Measurements from ENCODE around the gene CCL21. TPM values are rescaled to one million over a fixed set of nuclear protein-coding genes. Genes with fewer than 3 reads are reported as not detected.

Gene CCL21
- total RNA-seq, 4 donors from 2014 or later: 54.7 to 85.2 (median 70.3) TPM

DNA sequence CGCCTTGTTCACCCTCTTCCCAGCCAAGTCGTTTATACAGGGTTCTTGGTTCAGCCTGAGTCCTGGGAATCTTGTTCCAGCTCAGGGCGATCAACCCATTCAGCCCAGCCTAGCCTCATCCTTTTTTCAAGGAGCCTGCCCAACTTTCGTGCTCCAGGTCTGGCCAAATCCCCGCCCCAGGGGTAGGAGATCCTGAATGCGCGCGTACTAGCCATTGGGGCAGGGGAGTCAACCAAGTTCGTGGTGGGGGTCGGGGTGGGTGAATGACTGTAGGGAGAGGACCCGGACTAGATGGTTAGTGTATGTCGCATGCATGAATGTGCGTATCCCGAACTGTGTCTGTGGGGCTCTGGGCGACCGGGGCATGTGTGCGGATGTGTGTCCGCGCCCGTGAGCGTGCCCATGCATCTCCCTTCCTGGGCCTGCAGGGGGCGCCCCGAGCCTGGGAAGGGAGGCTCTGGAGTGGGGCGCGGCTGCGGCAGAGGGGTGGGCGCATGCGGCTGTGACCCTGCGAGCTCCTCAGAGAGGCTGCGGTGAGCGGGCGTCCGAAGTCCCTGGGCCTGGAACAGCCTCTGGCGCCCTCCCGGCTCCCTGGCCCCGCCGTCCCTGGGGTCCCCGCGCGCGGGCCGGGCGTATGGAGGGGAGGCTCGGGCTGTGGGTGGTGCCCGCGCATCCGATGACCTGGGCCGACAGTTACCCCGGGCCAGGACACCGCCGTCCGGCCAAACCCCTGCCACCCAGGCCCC, 8.7 kb downstream of the CCL21 start:
- H3K27me3 ChIP-seq: no peaks in the 10 kb centered on the region

DNA sequence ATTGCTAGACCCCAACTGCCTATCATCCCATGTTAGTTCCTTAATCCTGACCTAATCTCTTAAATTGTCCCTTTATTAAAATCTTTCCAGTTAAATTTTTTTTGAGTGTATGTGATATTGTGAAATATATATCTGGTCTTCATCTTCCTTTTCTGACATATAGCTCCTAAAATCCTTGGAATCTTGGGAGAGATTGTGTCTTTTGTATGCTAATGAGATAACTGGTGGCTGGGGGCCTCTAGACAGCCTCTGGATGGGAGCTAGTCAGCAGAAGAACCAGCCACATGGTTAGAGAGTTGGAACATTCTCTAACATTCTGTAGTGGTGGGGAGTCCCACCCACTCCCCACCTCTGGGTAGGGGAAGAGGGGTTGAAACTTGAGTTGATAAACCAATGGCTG, 15.1 kb downstream of the CCL21 start:
- Histone ChIP-seq H3K36me3 (no peaks in the 10 kb centered on the region), H3K27me3 (no peaks in the 10 kb centered on the region), H3K27ac (no peak overlapping the region), H3K4me1 (peaks cover 0 to 5% (median 0%) of the 10 kb centered on the region in 4 donors), H3K9me3 (no peaks in the 10 kb centered on the region), H3K4me3 (no peak overlapping the region)
- no peak for DNase-seq
- no peak for TF ChIP-seq POLR2A (IDR thresholded peaks at IDR 0.05)
- TF ChIP-seq, protein P1, sequence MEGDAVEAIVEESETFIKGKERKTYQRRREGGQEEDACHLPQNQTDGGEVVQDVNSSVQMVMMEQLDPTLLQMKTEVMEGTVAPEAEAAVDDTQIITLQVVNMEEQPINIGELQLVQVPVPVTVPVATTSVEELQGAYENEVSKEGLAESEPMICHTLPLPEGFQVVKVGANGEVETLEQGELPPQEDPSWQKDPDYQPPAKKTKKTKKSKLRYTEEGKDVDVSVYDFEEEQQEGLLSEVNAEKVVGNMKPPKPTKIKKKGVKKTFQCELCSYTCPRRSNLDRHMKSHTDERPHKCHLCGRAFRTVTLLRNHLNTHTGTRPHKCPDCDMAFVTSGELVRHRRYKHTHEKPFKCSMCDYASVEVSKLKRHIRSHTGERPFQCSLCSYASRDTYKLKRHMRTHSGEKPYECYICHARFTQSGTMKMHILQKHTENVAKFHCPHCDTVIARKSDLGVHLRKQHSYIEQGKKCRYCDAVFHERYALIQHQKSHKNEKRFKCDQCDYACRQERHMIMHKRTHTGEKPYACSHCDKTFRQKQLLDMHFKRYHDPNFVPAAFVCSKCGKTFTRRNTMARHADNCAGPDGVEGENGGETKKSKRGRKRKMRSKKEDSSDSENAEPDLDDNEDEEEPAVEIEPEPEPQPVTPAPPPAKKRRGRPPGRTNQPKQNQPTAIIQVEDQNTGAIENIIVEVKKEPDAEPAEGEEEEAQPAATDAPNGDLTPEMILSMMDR (IDR thresholded peaks at IDR 0.05): no peak

More for the DNA sequence above, 8.7 kb downstream of the CCL21 start:
- H3K4me3 ChIP-seq: peak overlapping the region; percentile 62 to 81 (median 65)
- TF ChIP-seq POLR2A (IDR thresholded peaks at IDR 0.05): no peak
- TF ChIP-seq, protein P1 (IDR thresholded peaks at IDR 0.05): peak; percentile 59 to 89 (median 84)
- no peaks in the 10 kb centered on the region for H3K9me3 ChIP-seq
- H3K36me3 ChIP-seq: no peaks in the 10 kb centered on the region
- peak; percentile 75 to 87 (median 83) for DNase-seq
- H3K27ac ChIP-seq: peak overlapping the region; percentile 66 to 83 (median 72)
- no peaks in the 10 kb centered on the region for H3K4me1 ChIP-seq

DNA sequence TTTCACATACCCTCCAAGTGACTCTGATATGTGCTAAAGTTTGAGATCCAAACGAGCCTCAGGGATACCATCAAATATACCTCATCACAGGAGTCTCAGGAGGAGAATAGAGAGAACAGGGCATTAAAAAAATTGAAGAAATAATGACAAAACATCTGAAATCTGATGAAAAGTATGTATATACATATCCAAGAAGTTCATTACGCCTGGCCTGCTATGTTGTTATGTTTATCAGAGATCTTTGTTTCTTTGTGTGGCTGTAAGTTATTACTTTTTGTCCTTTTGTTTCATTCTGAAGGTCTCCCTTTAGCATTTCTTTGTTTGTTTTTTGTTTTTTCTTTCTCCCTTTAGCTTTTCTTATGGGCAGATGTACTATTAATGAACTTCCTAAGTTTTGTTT, 16.4 kb downstream of the CCL21 start:
- peaks cover 0 to 5% (median 0%) of the 10 kb centered on the region in 4 donors for H3K4me1 ChIP-seq
- no peaks in the 10 kb centered on the region for H3K9me3 ChIP-seq
- H3K36me3 ChIP-seq: no peaks in the 10 kb centered on the region
- H3K27me3 ChIP-seq: no peaks in the 10 kb centered on the region
- H3K4me3 ChIP-seq: no peak overlapping the region
- no peak overlapping the region for H3K27ac ChIP-seq
- no peak for DNase-seq
- TF ChIP-seq POLR2A (IDR thresholded peaks at IDR 0.05): no peak
- TF ChIP-seq, protein P1 (IDR thresholded peaks at IDR 0.05): no peak

DNA sequence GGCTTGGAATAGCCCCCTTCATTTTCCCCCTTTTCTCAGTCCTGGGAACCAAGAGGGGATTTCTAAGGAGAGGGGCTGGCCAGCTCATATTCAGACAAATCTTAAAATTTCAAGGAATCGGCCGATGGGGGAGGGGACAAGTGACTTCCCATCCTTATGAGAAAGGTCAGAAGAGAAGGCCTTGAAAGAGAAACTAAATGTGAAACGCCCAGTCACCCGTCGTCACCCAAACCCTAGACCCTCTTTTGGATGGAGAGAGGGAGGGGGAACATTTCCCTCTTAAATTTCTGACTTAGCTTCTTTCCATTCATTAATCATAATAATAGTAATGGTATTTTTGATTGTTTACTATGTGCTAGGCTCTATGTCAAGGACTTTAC, 18.0 kb downstream of the CCL21 start:
- Histone ChIP-seq H3K4me1 (peaks cover 0 to 5% (median 0%) of the 10 kb centered on the region in 4 donors), H3K27ac (peak overlapping the region in 1 of 4 donors; percentile 42), H3K36me3 (no peaks in the 10 kb centered on the region), H3K4me3 (no peak overlapping the region), H3K27me3 (no peaks in the 10 kb centered on the region), H3K9me3 (no peaks in the 10 kb centered on the region)
- TF ChIP-seq, protein P1 (IDR thresholded peaks at IDR 0.05): no peak
- TF ChIP-seq POLR2A (IDR thresholded peaks at IDR 0.05): no peak
- no peak for DNase-seq

DNA sequence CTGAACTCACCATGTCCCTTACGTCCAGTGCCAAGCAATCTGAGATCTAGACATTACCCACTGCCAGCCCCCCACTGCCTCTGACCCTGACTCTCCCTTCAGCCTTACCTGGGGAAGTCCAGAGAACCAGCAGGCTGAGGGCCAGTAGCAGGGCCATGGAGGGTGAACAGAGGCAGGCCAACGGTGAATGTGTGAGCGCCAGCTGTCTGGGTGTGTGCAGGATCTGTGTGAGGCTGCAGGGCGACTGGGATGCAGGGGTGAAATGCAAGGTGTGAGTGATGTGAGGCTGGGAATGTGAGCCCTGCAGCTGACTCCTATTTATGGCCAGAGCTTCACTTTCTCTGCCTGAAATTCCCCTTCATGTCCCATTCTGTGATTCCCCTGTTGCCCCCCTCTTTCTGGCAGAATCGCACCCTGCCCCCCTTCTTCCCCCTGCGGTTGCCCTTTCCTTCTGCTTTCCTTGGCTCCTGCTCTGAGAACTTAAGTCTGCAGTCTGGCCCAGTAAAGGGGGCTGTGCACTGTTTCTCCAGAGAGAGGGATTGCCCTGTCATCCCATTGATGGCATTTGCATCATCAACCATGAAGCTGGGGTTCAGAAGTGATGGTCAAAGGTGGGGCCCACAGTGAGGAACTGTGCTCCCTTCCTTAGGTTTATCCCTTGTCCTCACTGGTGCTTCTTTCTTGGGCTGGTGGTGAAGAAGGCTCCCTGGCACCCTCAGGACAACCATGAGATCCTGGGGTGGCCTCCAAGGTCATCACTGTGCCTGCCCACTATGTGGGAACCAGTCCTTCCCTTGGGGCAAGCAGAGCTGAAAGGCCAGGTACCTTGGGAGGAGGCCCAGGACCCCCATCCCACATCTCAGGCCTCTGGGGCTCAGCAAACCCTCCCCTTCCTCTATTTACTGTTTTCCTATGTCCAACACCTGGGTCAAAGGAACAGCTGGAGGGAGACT, 18.7 kb downstream of the CCL21 start, which contains the start of gene CCL19:
CCL19 (minus strand) TSS at position 294 of the 953 bp plus-strand sequence; CDS start at position 157, 137 bp downstream.
- peak within 1 kb of the TSS in 1 of 4 donors; percentile 42 for H3K27ac ChIP-seq
- TF ChIP-seq, protein P1 (IDR thresholded peaks at IDR 0.05): no peak
- TF ChIP-seq POLR2A (IDR thresholded peaks at IDR 0.05): no peak

More for the DNA sequence above, 18.7 kb downstream of the CCL21 start, which contains the start of gene CCL19:
- H3K36me3 ChIP-seq: no peaks in the 10 kb centered on the region
- H3K9me3 ChIP-seq: no peaks in the 10 kb centered on the region
- H3K4me3 ChIP-seq: no peak within 1 kb of the TSS
- H3K4me1 ChIP-seq: peaks cover 0 to 5% (median 0%) of the 10 kb centered on the region in 4 donors
- no peaks in the 10 kb centered on the region for H3K27me3 ChIP-seq
- no peak for DNase-seq
